ENCODE results near the gene HYAL3.

DNA sequence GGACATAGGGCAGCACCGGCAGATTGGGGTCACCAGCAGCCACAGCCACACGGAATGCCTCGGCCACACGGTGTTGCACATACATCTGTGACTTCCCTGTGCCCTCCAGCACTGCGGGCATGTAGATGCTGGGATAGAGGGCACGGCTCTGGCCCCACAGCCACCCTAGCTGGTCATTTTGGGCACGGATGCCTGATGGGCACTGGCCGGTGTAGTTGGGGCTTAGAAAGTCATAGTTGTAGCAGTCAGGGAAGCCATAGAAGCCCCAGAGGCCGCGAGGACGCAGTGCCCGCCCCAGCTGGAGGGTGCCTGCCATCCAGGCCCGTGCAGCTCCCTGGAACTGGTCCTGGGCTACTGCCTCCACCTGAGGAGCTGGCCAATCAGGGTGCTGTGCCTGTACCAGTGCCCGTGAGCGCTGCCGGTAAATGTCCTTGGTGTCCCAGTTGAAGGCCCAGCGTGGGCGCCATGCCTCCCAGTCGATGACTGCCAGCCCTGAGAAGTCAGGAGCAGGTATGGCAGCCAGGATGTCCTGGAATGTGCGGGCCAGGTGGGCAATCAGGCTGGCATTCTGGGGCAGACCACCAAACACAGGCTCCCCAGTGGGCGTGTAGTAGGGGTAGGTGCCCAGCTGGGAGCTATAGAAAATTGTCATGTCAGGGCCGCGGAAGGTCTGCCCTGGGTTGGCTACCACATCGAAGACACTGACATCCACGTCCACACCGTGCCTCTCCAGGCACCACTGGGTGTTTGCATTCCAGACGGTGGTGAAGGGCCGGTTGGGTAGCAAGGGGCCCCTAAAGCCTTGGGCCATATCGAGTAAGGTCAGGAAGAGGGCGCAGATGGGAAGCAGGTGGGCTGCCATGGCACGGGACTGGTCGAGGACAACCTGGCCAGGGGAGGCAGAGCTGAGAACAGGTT is 3.1 kb upstream of the HYAL3 start:
- TF ChIP-seq, protein P1, sequence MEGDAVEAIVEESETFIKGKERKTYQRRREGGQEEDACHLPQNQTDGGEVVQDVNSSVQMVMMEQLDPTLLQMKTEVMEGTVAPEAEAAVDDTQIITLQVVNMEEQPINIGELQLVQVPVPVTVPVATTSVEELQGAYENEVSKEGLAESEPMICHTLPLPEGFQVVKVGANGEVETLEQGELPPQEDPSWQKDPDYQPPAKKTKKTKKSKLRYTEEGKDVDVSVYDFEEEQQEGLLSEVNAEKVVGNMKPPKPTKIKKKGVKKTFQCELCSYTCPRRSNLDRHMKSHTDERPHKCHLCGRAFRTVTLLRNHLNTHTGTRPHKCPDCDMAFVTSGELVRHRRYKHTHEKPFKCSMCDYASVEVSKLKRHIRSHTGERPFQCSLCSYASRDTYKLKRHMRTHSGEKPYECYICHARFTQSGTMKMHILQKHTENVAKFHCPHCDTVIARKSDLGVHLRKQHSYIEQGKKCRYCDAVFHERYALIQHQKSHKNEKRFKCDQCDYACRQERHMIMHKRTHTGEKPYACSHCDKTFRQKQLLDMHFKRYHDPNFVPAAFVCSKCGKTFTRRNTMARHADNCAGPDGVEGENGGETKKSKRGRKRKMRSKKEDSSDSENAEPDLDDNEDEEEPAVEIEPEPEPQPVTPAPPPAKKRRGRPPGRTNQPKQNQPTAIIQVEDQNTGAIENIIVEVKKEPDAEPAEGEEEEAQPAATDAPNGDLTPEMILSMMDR (IDR thresholded peaks at IDR 0.05): no peak
- TF ChIP-seq POLR2A (IDR thresholded peaks at IDR 0.05): no peak
